Measurements from ENCODE around the gene DNAJC4.

DNAJC4 gene

GRCh38 chr11:64247729-64248531, 17.6 kb downstream of the DNAJC4 start:
- peaks cover 24 to 42% of the 10 kb centered on the region in 2 donors for H3K4me1 ChIP-seq (ENCODE audit: control insufficient read depth in 2 of 2, insufficient read depth in 1 of 2, low read depth in 1 of 2, low read length in 2 of 2)
- peak overlapping the region; percentile 83 for H2AFZ ChIP-seq (ENCODE audit: low read length)
- peak overlapping the region; percentile 70 for H3K23ac ChIP-seq (ENCODE audit: low read depth, low read length, poor library complexity)
- H3K4me3 ChIP-seq (ENCODE audit: low read length in 2 of 2), result peak overlapping the region; percentile 54 to 70
- peak overlapping the region; percentile 7 for H2BK120ac ChIP-seq (ENCODE audit: low read depth, low read length)
- peak overlapping the region; percentile 98 for H3K4me2 ChIP-seq (ENCODE audit: insufficient read depth, low read length, poor library complexity, severe bottlenecking)
- H3K14ac ChIP-seq (ENCODE audit: low read length), result no peak overlapping the region
- no peak overlapping the region for H2BK5ac ChIP-seq (ENCODE audit: low read length)
- no peak overlapping the region for H3K9ac ChIP-seq (ENCODE audit: low read depth, low read length, poor library complexity)
- H3K27me3 ChIP-seq (ENCODE audit: control insufficient read depth in 3 of 3, insufficient read depth in 3 of 3, low read depth in 1 of 3, low read length in 3 of 3), result no peaks in the 10 kb centered on the region
- H3K9me3 ChIP-seq (replicated peaks in 1 of 2; ENCODE audit: control insufficient read depth in 2 of 2, insufficient read depth in 1 of 2, low read depth in 1 of 2, low read length in 2 of 2), result no peaks in the 10 kb centered on the region
- peak overlapping the region; percentile 33 for H2BK15ac ChIP-seq (ENCODE audit: low read length)
- H4K91ac ChIP-seq (ENCODE audit: low read depth, low read length, poor library complexity), result no peak overlapping the region
- peaks cover 11% of the 10 kb centered on the region for H3K79me1 ChIP-seq (ENCODE audit: low read depth, low read length)
- peaks cover 11 to 18% of the 10 kb centered on the region in 2 donors for H3K36me3 ChIP-seq (replicated peaks in 1 of 2; ENCODE audit: control insufficient read depth in 2 of 2, insufficient read depth in 2 of 2, low read length in 2 of 2)
- no peak overlapping the region for H4K8ac ChIP-seq (ENCODE audit: low read depth, low read length)
- no peak for DNase-seq (ENCODE audit: low spot score)
- H3K27ac ChIP-seq (replicated peaks; ENCODE audit: low read length), result no peak overlapping the region
- no peak overlapping the region for H2AK5ac ChIP-seq (ENCODE audit: low read depth, low read length)
- H3K4ac ChIP-seq (ENCODE audit: low read length), result no peak overlapping the region
- no peak overlapping the region for H2BK12ac ChIP-seq (ENCODE audit: low read length)
- peak overlapping the region; percentile 86 for H3K18ac ChIP-seq (ENCODE audit: low read length)
- no CpG with 5 or more reads among the region's 31 CpGs for WGBS, 2 donors (ENCODE audit: extremely low coverage in 2 of 2, insufficient read length in 2 of 2, insufficient replicate concordance in 1 of 2)

- no peaks in the 10 kb centered on the region for H3K27me3 ChIP-seq (ENCODE audit: control insufficient read depth in 3 of 3, insufficient read depth in 3 of 3, low read depth in 1 of 3, low read length in 3 of 3)
- no peak overlapping the region for H3K4ac ChIP-seq (ENCODE audit: low read length)
- no peak overlapping the region for H2BK12ac ChIP-seq (ENCODE audit: low read length)
- no peak overlapping the region for H2BK5ac ChIP-seq (ENCODE audit: low read length)
- peak overlapping the region; percentile 33 for H2BK15ac ChIP-seq (ENCODE audit: low read length)
- peak overlapping the region; percentile 17 for H4K91ac ChIP-seq (ENCODE audit: low read depth, low read length, poor library complexity)
- H3K27ac ChIP-seq (replicated peaks; ENCODE audit: low read length), result no peak overlapping the region
- peaks cover 7 to 12% of the 10 kb centered on the region in 2 donors for H3K36me3 ChIP-seq (replicated peaks in 1 of 2; ENCODE audit: control insufficient read depth in 2 of 2, insufficient read depth in 2 of 2, low read length in 2 of 2)
- H3K4me2 ChIP-seq (ENCODE audit: insufficient read depth, low read length, poor library complexity, severe bottlenecking), result no peak overlapping the region
- H2AFZ ChIP-seq (ENCODE audit: low read length), result no peak overlapping the region
- peaks cover 11% of the 10 kb centered on the region for H3K79me1 ChIP-seq (ENCODE audit: low read depth, low read length)
- no CpG with 5 or more reads among the region's 7 CpGs for WGBS, 2 donors (ENCODE audit: extremely low coverage in 2 of 2, insufficient read length in 2 of 2, insufficient replicate concordance in 1 of 2)
- no peak overlapping the region for H3K14ac ChIP-seq (ENCODE audit: low read length)
- H2AK5ac ChIP-seq (ENCODE audit: low read depth, low read length), result peak overlapping the region; percentile 90
- H3K4me1 ChIP-seq (ENCODE audit: control insufficient read depth in 2 of 2, insufficient read depth in 1 of 2, low read depth in 1 of 2, low read length in 2 of 2), result peaks cover 24 to 40% of the 10 kb centered on the region in 2 donors
- DNase-seq (ENCODE audit: low spot score), result no peak
- no peak overlapping the region for H3K23ac ChIP-seq (ENCODE audit: low read depth, low read length, poor library complexity)
- H3K9me3 ChIP-seq (replicated peaks in 1 of 2; ENCODE audit: control insufficient read depth in 2 of 2, insufficient read depth in 1 of 2, low read depth in 1 of 2, low read length in 2 of 2), result no peaks in the 10 kb centered on the region
- peak overlapping the region; percentile 35 for H3K18ac ChIP-seq (ENCODE audit: low read length)
- H3K9ac ChIP-seq (ENCODE audit: low read depth, low read length, poor library complexity), result no peak overlapping the region
- H2BK120ac ChIP-seq (ENCODE audit: low read depth, low read length), result peak overlapping the region; percentile 7
- no peak overlapping the region for H3K4me3 ChIP-seq (ENCODE audit: low read length in 2 of 2)
- H4K8ac ChIP-seq (ENCODE audit: low read depth, low read length), result no peak overlapping the region
Observed at GRCh38 chr11:64248578-64248977, 18.2 kb downstream of the DNAJC4 start.

GRCh38 chr11:64249038-64249437, 18.7 kb downstream of the DNAJC4 start:
- Histone ChIP-seq H3K79me1 (ENCODE audit: low read depth, low read length) (peaks cover 11% of the 10 kb centered on the region), H3K27me3 (ENCODE audit: control insufficient read depth in 3 of 3, insufficient read depth in 3 of 3, low read depth in 1 of 3, low read length in 3 of 3) (no peaks in the 10 kb centered on the region), H3K9ac (ENCODE audit: low read depth, low read length, poor library complexity) (no peak overlapping the region), H3K36me3 (replicated peaks in 1 of 2; ENCODE audit: control insufficient read depth in 2 of 2, insufficient read depth in 2 of 2, low read length in 2 of 2) (peaks cover 3 to 9% of the 10 kb centered on the region in 2 donors), H3K18ac (ENCODE audit: low read length) (peak overlapping the region; percentile 35), H3K4me2 (ENCODE audit: insufficient read depth, low read length, poor library complexity, severe bottlenecking) (no peak overlapping the region), H4K8ac (ENCODE audit: low read depth, low read length) (no peak overlapping the region), H3K27ac (replicated peaks; ENCODE audit: low read length) (no peak overlapping the region), H2BK5ac (ENCODE audit: low read length) (no peak overlapping the region), H2BK12ac (ENCODE audit: low read length) (no peak overlapping the region), H2AK5ac (ENCODE audit: low read depth, low read length) (peak overlapping the region; percentile 90), H4K91ac (ENCODE audit: low read depth, low read length, poor library complexity) (no peak overlapping the region), H3K4me1 (ENCODE audit: control insufficient read depth in 2 of 2, insufficient read depth in 1 of 2, low read depth in 1 of 2, low read length in 2 of 2) (peaks cover 24 to 40% of the 10 kb centered on the region in 2 donors), H3K4ac (ENCODE audit: low read length) (no peak overlapping the region), H3K23ac (ENCODE audit: low read depth, low read length, poor library complexity) (peak overlapping the region; percentile 5), H2AFZ (ENCODE audit: low read length) (peak overlapping the region; percentile 65), H3K9me3 (replicated peaks in 1 of 2; ENCODE audit: control insufficient read depth in 2 of 2, insufficient read depth in 1 of 2, low read depth in 1 of 2, low read length in 2 of 2) (no peaks in the 10 kb centered on the region), H2BK120ac (ENCODE audit: low read depth, low read length) (no peak overlapping the region), H2BK15ac (ENCODE audit: low read length) (peak overlapping the region; percentile 33), H3K4me3 (ENCODE audit: low read length in 2 of 2) (no peak overlapping the region), H3K14ac (ENCODE audit: low read length) (no peak overlapping the region)
- no CpG with 5 or more reads among the region's 4 CpGs for WGBS, 2 donors (ENCODE audit: extremely low coverage in 2 of 2, insufficient read length in 2 of 2, insufficient replicate concordance in 1 of 2)
- no peak for DNase-seq (ENCODE audit: low spot score)

GRCh38 chr11:64249563-64250414, 19.4 kb downstream of the DNAJC4 start:
- no peak overlapping the region for H3K18ac ChIP-seq (ENCODE audit: low read length)
- no peaks in the 10 kb centered on the region for H3K9me3 ChIP-seq (replicated peaks in 1 of 2; ENCODE audit: control insufficient read depth in 2 of 2, insufficient read depth in 1 of 2, low read depth in 1 of 2, low read length in 2 of 2)
- no peak overlapping the region for H3K14ac ChIP-seq (ENCODE audit: low read length)
- no peak overlapping the region for H3K27ac ChIP-seq (replicated peaks; ENCODE audit: low read length)
- WGBS, 2 donors (ENCODE audit: extremely low coverage in 2 of 2, insufficient read length in 2 of 2, insufficient replicate concordance in 1 of 2), result no CpG with 5 or more reads among the region's 8 CpGs
- H3K4me3 ChIP-seq (ENCODE audit: low read length in 2 of 2), result peak overlapping the region in 1 of 2 donors; percentile 70
- H2BK12ac ChIP-seq (ENCODE audit: low read length), result no peak overlapping the region
- H3K23ac ChIP-seq (ENCODE audit: low read depth, low read length, poor library complexity), result no peak overlapping the region
- no peak overlapping the region for H2BK120ac ChIP-seq (ENCODE audit: low read depth, low read length)
- H2AFZ ChIP-seq (ENCODE audit: low read length), result peak overlapping the region; percentile 65
- no peak overlapping the region for H2BK15ac ChIP-seq (ENCODE audit: low read length)
- no peak overlapping the region for H3K4me2 ChIP-seq (ENCODE audit: insufficient read depth, low read length, poor library complexity, severe bottlenecking)
- no peak overlapping the region for H3K9ac ChIP-seq (ENCODE audit: low read depth, low read length, poor library complexity)
- no peak overlapping the region for H4K91ac ChIP-seq (ENCODE audit: low read depth, low read length, poor library complexity)
- H4K8ac ChIP-seq (ENCODE audit: low read depth, low read length), result no peak overlapping the region
- H2AK5ac ChIP-seq (ENCODE audit: low read depth, low read length), result peak overlapping the region; percentile 90
- peaks cover 24 to 40% of the 10 kb centered on the region in 2 donors for H3K4me1 ChIP-seq (ENCODE audit: control insufficient read depth in 2 of 2, insufficient read depth in 1 of 2, low read depth in 1 of 2, low read length in 2 of 2)
- no peak for DNase-seq (ENCODE audit: low spot score)
- H3K79me1 ChIP-seq (ENCODE audit: low read depth, low read length), result peaks cover 11% of the 10 kb centered on the region
- H3K4ac ChIP-seq (ENCODE audit: low read length), result no peak overlapping the region
- H2BK5ac ChIP-seq (ENCODE audit: low read length), result no peak overlapping the region
- no peaks in the 10 kb centered on the region for H3K27me3 ChIP-seq (ENCODE audit: control insufficient read depth in 3 of 3, insufficient read depth in 3 of 3, low read depth in 1 of 3, low read length in 3 of 3)
- H3K36me3 ChIP-seq (replicated peaks in 1 of 2; ENCODE audit: control insufficient read depth in 2 of 2, insufficient read depth in 2 of 2, low read length in 2 of 2), result peaks cover 4 to 13% of the 10 kb centered on the region in 2 donors
